ENCODE data around the gene MAP2K3. TPM values are rescaled to one million over a fixed set of nuclear protein-coding genes. Genes with fewer than 3 reads are reported as not detected.
A peak's percentile ranks its signal among the peaks of the same experiment; 100 is the strongest.

The MAP2K3 gene
- 39.5 TPM for polyA plus RNA-seq (2013, experiment 1 of 2; ENCODE audit: insufficient read length)
- polyA plus RNA-seq (2013, experiment 2 of 2; ENCODE audit: insufficient read length) = 42.0 TPM

DNA sequence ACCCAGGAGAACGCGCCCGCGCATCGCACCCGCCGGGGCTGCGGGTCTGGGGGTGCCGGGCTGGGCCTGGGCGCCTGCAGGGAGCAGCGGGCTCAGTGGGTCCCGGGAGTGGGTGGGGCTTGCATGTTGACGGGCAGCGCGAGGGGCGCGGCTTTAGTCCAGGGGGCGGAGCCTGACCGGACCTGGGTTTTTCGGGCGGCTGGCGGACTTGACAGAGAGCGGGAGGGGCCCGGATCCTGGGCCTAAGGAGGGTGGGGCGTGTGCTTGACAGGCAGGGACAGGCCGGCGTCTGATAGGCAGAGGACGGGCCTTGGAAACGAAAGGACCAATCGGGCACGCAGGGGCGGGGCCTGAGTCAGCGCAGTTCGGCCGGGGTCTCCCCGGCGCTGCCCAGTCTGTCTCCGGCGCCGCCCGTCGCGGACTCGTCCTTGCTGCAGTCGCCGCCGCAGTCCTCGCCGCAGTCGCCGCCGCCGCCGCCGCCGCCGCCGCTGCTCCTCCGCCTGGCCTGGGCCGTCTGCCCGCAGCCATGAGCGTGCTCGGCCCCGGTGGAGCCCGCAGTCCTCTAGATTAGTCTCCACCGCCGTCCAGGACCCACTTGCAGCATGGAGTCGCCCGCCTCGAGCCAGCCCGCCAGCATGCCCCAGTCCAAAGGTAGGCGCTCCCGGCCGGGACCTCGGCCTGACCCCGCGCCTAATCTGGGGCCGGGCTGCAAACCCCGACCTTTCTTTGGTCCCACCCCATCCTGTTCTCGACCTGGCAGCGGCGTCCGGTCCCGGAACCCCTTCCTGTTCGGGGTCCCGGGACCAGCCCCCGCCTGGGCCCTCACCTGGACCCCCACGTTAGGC is at the start of gene MAP2K3:
Gene MAP2K3, plus strand, starts transcription at position 393 of the 845 bp plus-strand sequence. Its CDS starts 210 bp downstream, at position 603.
- DNase-seq = peak; percentile 99

DNA sequence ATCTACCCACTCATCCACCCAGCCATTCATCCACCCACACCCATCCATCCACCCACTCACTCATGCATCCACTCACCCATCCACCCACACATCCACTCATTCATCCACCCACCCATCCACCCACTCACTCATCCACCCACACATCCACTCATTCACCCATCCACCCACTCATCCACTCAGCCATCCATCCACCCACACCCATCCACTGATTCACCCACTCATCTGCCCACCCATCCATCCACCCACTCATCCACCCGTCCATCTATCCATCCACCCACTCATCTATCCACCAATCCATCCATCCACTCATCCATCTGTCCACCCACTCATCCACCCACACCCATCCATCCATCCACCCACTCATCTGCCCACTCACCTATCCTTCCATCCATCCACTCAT is 48.6 kb upstream of the MAP2K3 start:
- DNase-seq = no peak

DNA sequence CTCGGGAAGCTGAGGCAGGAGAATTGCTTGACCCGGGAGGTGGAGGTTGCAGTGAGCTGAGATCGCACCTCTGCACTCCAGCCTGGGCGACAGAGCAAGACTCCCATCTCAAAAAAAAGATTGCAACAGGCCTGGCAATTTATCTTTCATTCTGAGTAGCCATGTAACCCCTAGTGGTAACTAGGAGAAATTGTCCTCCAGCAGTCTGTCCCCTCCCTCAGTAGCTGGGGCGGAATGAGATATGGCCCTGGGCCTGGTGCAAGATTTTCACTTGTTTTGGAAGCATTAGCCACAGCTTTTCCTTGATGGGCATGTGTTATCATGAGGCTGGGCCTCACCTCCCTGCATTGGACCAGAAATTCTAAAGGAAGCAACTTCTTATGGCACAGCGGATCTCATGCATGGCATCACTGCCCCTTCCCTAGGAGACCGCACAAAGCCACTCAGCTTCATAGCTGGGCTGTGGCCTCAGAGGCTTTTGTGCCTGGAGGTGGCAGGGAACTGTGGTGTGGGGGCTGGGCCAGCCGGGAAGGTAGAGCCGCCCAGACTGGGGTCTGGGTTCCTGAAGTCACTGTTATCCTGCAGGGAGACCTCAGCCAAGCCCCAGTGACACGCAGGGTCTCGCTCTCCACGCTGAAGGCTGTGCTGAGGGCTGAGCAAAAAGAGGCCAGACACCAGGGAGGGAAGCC is 44.7 kb upstream of the MAP2K3 start:
- peak; percentile 12 for DNase-seq

DNA sequence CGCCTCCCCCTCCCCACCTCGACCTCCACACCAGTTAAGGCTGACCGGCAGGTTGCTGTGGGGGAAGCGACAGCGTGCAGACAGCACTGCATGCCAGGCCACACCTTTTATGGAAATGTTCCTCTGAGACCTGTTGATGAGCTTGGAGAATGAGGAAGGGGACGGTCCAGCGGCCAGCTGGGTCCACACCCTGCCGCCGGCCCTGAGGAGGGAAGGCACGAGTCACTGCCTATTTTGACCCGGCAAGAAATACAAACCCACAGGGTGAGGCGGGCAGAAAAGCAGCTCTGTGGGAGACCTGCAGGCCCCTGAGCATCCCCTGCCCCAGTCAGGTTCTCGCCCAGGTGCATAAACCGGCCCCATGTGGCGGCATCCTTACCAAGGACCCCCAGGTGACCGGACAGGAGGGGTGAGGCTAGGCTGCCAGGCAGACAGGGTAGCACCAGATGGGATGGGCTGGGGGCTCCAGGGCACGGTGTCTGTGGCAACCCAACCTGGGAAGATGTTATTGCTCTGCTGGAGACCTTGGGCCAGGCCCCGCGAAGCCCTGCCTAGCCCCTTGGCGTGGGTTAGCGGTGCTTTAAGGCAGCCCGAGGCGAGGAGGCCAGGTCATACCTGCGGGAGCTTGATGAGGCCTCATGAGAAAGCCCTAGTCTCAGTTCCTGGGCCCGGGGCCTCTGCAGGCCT is 44.0 kb upstream of the MAP2K3 start:
- DNase-seq = no peak

DNA sequence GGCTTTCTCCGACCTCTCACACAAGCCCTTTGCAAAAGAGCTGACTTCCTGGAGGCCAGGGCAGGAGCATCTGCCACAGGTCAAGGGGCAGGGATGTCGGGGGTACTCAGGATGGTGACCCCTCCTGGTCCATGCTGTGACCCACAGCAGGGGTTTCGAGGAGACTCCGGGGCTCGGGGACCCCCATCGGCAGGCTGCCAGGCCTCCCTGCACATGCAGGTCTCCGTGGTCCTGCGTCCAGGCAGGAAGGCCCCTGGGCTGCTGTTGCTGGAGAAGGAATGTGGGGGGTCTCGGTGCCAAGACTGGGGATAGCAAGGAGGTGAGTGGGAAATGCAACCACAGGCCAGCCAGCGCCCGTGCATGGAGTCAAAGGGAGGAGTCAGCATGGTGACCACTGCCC is 42.9 kb upstream of the MAP2K3 start:
- DNase-seq = no peak

DNA sequence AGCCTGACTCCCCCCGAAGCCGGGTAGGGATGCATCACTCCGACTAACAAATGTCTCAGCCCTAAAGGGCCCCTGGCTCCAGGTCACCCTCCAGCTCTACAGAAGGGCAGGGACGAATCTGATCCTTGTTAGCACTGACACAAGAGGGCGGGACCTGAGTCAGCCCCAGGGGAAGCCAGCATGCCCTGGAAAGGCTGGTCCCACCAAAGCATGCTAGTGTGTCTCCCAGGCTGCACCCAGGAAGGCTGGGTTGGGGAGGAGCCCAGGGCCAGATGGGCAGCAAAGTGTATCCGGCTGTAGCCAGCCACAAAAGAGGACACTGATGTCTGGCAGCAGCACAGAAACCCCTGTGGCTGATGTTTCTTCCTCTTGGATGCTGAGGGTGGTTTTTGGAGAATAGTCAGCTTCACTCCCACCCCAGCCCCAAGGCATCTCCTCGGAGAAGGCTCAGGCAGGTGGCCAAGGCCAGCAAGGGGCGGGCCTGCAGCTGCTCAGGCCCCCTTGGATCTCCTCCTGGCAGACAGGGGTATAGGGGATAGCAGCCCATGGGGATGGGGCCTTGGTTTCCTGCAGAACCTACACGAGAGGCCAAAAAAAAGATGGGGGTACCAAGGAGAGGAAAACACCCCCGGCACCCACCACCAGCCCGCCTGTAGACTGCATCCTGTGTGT is 42.3 kb upstream of the MAP2K3 start:
- DNase-seq = no peak

DNA sequence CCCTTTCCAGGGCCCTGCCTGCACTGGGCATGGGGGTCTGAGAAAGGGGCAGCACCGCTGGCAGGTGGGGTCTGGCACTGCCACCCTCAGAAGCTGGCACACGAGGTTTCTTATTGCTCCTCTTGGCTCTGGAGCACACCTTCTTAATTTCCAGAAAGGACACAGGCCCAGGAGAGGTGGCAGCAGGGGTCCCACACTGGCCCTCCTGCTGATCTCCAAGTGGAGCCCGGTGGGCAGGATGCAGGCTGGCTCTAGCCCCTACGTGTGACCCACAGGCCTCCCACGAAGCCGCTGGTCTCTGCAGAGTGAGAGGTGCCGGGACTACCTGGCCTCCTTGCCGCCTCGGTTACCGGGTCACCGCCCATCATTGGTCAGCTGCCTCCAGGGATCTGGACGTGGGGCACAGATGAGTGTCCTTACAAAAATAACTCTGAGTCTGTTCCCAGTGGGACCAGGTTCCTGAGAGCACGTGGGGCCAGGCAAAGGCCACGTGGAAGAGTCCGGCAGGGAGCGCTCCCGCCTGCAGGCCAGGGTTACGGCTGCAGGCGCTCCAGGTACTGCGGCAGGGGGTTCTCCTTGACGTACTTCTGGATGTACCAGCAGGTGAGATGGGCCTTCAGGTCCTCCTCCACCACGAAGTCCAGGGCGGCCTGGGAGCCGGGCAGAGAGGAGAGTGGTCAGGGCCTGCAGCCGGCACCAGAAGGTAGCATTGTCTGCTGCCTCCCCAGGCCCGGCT is 41.6 kb upstream of the MAP2K3 start:
- DNase-seq = no peak

DNA sequence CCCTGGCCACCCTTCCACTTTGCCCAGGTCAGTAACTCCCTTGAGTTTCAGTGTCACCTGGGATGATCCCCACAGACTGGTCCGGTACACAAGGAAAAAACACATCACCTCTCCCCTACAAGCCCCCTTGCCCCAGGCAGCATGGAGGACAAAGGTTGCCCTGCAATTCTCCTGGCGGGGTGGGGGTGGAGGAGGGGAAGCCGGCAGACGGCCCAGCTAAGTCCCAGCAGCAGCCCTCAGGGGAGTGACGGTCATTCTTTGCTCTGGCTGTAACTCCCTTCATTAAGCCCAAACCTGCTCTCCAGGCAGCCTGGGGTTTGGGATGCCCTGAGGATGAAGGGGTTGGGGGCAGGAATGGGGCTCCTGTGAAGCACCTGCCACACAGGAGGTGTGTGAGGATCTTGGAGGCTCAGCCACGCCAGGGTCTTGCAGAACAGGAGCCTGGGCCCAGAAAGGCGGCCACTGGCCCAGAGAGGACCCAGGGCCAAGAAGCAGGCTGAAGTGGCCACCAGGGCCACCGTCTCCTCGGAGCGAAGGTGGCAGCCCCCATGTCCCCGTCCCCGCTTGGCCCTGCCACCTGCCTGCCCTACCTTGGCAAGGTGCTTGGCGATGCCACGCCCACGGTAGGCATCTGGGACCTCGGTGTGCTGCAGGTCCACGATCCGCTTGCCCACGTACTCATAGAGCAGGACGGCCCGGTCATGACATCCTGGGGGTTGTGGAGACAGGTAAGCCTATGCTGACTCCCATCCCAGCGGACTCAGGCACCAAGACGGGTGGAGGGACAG is 40.8 kb upstream of the MAP2K3 start:
- no peak for DNase-seq

DNA sequence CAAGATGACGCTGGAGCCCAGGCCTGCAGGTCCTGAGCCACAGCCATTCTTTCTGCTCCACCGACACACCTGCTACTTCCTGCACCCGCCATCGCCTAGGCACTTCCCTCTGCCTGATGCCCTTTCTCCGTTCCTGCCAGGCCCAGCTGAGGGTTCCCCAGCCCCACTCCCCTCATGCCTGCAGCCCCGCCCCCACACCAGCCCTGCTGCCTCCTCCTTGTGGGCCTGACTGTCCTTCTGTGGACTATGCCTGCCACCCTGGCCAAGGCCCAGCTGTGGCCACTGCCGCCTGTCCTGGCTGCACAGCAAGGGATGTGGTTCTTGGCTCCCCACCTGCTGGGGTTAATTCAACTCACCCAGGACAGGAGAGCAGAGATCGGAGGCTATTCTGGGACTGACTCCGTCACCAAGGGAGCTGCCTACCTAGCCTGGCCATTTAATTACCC is 38.8 kb upstream of the MAP2K3 start:
- no peak for DNase-seq

DNA sequence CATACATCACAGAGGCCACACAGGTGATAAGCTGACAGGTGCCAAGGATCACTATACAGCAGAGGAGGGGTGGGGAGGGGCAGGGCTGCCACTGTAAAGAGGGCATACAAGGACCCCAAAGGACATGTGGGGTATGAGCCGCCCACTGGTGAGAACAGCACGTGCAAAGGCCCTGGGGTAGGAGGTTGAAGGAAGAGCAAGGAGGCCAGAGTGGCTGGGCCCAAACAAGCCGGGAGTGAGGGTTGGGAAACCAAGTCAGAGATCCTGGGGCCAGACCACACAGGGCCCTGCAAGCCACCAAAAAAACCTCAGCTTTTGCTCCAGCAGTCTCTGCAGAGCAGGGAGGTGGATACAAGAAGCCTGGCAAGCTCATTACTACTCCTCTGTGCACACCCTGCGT is 37.8 kb upstream of the MAP2K3 start:
- no peak for DNase-seq

DNA sequence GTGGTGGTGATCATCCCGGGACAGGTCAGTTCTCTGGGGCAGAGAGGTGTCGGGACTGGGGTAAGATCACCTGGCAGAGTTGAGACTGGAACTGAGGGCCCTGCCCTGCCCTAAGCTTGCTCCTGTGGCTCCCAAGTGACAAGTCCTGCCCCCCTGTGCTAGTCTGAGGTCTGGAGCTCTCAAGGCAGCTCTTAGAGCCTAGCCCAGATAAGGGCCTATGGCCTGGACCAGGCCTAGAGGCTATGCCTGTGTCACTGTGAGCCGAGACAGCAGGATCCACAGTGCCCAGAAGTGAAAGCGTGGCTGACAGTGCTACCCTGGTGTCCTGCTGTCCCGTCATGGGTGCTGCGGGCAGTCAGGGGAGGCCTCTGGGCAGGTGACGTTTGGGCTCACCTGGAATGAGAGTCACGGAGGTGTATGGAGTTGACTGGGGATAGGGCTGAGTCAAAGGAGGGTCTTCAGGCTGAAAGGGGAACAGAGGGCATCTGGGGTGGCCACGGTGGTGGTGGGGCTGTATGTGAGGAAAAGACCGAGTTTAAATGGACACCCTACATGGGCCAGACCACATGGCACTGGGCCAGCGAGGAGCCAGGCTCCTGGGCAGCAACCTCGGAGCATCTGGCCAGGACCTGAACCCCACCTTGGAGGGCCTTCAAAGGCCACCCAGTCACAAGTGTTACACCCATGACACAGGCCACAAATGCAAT is 36.8 kb upstream of the MAP2K3 start:
- DNase-seq = no peak

DNA sequence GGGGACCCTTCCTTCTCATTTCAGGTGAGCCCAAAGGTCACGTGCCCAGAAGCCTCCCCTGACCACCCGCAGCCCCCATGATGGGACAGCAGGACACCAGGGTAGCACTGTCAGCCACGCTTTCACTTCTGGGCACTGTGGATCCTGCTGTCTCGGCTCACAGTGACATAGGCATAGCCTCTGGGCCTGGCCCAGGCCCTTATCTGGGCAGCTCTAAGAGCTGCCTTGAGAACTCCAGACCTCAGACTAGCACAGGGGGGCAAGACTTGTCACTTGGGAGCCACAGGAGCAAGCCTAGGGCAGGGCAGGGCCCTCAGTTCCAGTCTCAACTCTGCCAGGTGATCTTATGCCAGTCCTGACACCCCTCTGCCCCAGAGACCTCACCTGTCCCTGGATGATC is 36.0 kb upstream of the MAP2K3 start:
- DNase-seq = no peak

DNA sequence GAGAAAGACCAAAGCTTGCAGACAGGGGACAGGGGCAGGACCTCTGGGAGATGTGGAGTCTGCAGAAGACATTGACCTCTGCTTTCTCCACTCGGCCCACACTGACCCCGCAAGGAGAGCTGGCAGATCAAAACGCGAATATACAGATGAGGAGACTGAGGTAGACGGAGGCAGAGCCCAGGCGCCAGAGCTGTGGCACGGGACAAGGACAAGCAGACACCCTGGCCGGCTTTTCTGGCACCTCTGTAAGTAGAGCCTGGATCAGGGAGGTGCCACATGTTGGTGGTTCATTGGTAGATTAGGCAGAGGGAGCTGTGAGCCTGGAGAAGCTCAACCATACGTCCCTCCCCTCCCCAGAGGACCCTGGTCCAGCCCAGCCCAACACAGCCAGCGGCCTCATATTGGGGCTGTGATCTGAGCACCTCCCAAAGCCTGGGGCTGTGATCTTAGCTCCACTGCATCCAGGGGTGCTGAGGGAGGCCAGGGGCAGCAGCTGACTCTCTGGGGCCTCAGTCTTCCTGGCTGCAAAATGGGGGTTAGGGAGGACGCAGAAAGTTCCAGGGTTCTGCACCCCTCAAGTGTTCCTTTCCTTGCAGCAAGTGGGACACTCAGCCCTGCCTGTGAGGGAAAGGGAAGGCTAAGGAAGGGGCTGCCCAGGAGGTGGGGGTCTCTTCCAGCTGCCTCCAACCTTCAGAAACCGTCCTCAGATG is 35.3 kb upstream of the MAP2K3 start:
- DNase-seq = no peak

DNA sequence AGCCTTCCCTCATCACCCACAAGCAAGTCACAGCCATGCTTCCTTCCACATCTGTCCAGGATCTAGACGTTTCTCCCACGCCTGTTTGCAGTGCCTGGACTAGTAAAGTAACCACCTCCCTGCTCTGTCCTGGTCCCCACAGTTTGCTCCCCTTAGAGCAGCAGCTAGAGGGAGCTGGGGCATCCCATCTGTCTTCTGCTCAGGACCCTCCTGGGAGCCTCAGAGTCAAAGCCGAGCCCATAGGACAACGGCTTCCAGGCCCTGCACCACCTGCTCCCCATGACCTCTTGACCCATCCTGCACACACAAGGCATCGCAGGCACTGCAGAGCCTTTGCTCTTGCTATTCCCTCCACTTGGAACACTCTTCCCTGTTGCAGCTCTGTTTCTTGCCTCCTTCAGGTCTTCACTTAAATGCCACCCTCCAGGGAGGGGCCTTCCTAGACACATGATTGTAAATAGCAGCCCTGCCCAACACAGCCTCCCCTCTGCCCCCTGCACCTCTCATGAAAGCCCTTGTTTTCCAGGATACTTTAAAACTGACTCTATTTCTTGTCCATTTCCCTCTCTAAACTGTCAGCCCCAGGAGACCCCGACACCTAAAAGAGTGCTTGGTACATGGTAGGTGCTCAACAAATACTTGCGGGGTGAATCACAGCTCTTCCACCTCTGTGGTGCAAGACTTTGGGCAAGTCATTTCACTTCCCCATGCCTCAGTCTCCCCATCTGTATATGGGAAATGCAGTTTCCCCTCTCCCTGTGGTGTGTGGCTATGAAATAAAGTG is 34.4 kb upstream of the MAP2K3 start:
- no peak for DNase-seq

DNA sequence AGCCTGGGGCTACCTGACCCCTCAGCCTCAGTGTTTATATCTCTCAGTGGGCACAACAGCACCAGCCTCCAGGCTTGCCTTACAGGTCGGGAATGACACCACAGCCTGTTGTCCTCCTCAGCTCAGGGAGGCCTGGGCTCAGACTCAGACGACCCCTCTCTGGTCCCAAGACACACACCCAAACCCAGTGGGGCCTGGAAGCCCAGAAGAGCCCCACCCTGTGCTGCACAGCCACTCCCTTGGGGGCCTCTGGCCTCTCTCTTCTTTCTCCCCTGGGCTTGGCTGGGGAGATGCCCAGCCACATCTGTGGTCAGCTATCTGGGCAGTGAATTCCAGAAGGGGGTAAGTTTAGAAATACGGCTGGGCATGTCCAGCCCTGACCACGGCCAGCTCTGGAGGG is 33.7 kb upstream of the MAP2K3 start:
- no peak for DNase-seq

DNA sequence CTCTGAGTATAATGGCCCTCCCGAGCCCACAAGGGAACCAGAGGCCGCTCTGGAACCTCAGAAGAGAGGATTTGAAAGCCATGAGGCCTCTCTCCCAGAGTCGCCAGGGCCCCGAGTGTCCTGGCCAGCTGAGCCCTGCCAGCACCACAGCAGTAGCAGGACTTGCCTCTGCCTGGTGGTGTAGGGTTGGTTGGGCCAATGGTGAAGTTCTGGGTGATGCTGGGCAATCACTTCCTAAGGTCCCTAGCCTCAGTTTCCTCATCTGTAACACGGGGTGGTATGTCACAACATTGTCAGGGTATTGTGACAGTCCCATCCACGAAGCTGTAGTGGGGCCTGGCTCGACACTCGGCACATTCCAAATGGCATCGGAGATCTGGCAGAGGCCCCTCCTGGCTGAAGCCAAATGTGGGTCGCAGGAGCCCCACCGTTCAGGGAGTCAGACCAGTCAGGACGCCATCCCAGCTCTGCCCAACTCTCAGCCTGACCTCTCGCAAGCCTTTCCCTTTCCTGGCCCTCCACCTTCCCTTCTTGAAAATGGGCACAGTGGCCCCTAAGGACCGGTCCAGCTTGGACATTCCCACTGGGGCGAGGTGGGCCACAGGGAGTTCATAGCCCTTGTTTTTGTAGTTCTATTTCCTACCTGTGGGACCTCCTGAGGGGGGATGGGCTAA is 33.0 kb upstream of the MAP2K3 start:
- no peak for DNase-seq

DNA sequence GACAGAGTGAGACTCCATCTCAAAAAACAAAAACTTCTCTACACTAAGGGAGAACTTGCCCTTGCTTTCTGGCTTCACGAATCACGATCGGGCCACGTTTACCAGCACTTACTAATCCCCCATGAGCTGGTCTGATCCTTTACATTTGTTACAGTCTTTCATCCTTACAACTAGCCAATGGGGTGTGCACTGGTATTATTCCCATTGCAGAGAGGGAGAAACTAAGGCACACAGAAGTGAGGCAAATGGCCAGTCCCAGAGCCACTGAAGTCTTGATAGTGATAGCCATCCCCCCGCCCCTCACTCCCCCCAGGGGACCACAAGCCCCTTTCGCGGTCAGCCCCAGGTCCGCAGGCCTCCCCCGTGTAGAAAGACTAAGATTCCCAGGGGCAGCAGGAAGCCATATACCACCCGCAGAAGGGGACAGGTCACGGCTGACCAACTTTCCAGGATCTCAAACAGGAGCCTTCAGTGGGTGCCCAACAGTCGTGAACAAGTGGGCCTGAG is 32.2 kb upstream of the MAP2K3 start:
- no peak for DNase-seq

Measured in fibroblast of skin of abdomen (primary cell).